ENCODE measurements around the gene ADIRF.
"Not testable (repeated sequence)": the region's sequence is repeated elsewhere in the genome, so short reads cannot be mapped to it uniquely, and the experiment has no call there.

ADIRF gene

GRCh38 chr10:86979296-86979818, 11.1 kb downstream of the ADIRF start:
- no peak for DNase-seq (ENCODE audit: low read depth)

- DNase-seq (ENCODE audit: low read depth) = no peak
Measured at GRCh38 chr10:86979977-86980448, 11.7 kb downstream of the ADIRF start.

GRCh38 chr10:86981020-86981419, 12.7 kb downstream of the ADIRF start:
- DNase-seq (ENCODE audit: low read depth) = not testable (repeated sequence)

GRCh38 chr10:86981716-86982115, 13.4 kb downstream of the ADIRF start:
- DNase-seq (ENCODE audit: low read depth) = no peak

- not testable (repeated sequence) for DNase-seq (ENCODE audit: low read depth)
Measured at GRCh38 chr10:86984498-86984897, 16.2 kb downstream of the ADIRF start.

- DNase-seq (ENCODE audit: low read depth) = no peak
Measured at GRCh38 chr10:86988520-86988919, 20.2 kb downstream of the ADIRF start.

GRCh38 chr10:86991362-86991761, 23.1 kb downstream of the ADIRF start:
- not testable (repeated sequence) for DNase-seq (ENCODE audit: low read depth)

- no peak for DNase-seq (ENCODE audit: low read depth)
Measured at GRCh38 chr10:86992456-86992855, 24.2 kb downstream of the ADIRF start.

- DNase-seq (ENCODE audit: low read depth) = no peak
Measured at GRCh38 chr10:86992929-86993328, 24.6 kb downstream of the ADIRF start.

- DNase-seq (ENCODE audit: low read depth) = not testable (repeated sequence)
Measured at GRCh38 chr10:86999802-87000403, 31.6 kb downstream of the ADIRF start.

GRCh38 chr10:87000491-87000890, 32.2 kb downstream of the ADIRF start:
- DNase-seq (ENCODE audit: low read depth) = no peak

- DNase-seq (ENCODE audit: low read depth) = not testable (repeated sequence)
Measured at GRCh38 chr10:87007124-87007523, 38.8 kb downstream of the ADIRF start.

- not testable (repeated sequence) for DNase-seq (ENCODE audit: low read depth)
Measured at GRCh38 chr10:87007674-87008073, 39.4 kb downstream of the ADIRF start.

GRCh38 chr10:87008303-87008702, 40.0 kb downstream of the ADIRF start:
- not testable (repeated sequence) for DNase-seq (ENCODE audit: low read depth)

GRCh38 chr10:87009134-87009696, 40.9 kb downstream of the ADIRF start:
- not testable (repeated sequence) for DNase-seq (ENCODE audit: low read depth)

GRCh38 chr10:87013528-87013927, 45.2 kb downstream of the ADIRF start:
- DNase-seq (ENCODE audit: low read depth) = not testable (repeated sequence)

- DNase-seq (ENCODE audit: low read depth) = not testable (repeated sequence)
Measured at GRCh38 chr10:87014986-87015716, 46.9 kb downstream of the ADIRF start.

- not testable (repeated sequence) for DNase-seq (ENCODE audit: low read depth)
Measured at GRCh38 chr10:87018127-87018526, 49.8 kb downstream of the ADIRF start.

- DNase-seq (ENCODE audit: low read depth) = not testable (repeated sequence)
Measured at GRCh38 chr10:87019066-87019465, 50.8 kb downstream of the ADIRF start.

- not testable (repeated sequence) for DNase-seq (ENCODE audit: low read depth)
Measured at GRCh38 chr10:87019504-87019903, 51.2 kb downstream of the ADIRF start.

- not testable (repeated sequence) for DNase-seq (ENCODE audit: low read depth)
Measured at GRCh38 chr10:87020056-87020455, 51.8 kb downstream of the ADIRF start, which contains the start of gene FAM25A. FAM25A (plus strand) TSS chr10:87020294; CDS start chr10:87020325, 31 bp downstream.

Measured in stimulated activated CD8-positive, alpha-beta memory T cell treated with anti-CD3 and anti-CD28 coated beads, Interleukin-4, amount 100 ng/mL, for 24 hours (primary cell).